ENCODE results near the gene FTSJ3.

The FTSJ3 gene

DNA sequence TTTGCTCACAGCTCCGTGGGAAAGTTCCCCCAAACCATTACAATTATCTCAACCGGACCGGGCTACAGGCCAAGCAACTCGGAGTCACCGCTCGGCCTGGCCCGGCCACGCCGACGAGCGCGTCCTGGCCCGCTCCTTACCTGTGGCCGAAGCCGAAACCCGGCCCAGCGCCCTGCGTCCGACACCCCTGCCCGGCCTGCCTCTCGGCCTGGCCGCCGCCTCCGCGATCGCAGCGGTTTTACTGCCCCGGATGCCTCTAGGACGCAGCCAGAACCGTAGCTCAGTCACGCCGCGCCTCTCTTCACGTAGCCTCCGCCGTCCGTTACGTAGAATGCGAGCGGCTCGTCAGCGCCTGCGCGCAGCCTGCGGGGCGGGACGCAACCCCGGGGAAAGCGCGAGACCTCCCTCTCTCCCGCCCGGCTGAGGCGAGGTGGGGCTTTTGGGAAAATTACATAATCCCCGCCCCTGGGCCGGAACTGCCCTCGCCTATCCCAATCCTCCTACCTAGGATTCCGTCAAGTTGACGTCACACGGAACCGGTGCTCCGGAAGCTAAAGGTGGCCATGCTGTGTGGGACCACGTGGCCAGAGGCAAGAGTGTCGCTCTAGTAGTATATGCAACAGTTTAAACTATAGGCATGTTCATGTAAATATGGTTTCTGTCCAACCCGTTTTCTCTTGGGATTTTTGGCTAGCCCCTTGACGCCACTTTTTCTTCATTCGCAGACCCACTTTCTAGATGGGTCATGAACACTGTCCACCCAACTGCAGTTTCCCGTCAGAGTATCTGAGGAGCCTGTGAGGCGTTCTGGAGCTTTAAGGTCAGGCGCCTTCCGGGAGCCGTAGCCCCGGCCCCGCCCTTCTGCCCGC is 54.0 kb downstream of the FTSJ3 start, which contains the start of gene CCDC47:
Gene CCDC47, minus strand, starts transcription at position 326 of the 869 bp plus-strand sequence. CDS start 7,422 bp downstream, outside the sequence.
- peak; percentile 99 for DNase-seq (ENCODE audit: low read depth in 1 of 2, low spot score in 1 of 2)
- Histone ChIP-seq H3K27ac (replicated peaks) (peak within 1 kb of the TSS; percentile 99), H3K27me3 (ENCODE audit: insufficient read depth, poor library complexity, severe bottlenecking) (no peaks in the 10 kb centered on the region), H3K4me3 (replicated peaks; ENCODE audit: insufficient read depth, low read length) (peak within 1 kb of the TSS; percentile 76)
- TF ChIP-seq GABPA (IDR thresholded peaks at IDR 0.05; ENCODE audit: low read depth) (peak; percentile 93), POLR2AphosphoS5 (IDR thresholded peaks at IDR 0.05; ENCODE audit: low read depth) (peak; percentile 65)
- TF ChIP-seq, protein P1, sequence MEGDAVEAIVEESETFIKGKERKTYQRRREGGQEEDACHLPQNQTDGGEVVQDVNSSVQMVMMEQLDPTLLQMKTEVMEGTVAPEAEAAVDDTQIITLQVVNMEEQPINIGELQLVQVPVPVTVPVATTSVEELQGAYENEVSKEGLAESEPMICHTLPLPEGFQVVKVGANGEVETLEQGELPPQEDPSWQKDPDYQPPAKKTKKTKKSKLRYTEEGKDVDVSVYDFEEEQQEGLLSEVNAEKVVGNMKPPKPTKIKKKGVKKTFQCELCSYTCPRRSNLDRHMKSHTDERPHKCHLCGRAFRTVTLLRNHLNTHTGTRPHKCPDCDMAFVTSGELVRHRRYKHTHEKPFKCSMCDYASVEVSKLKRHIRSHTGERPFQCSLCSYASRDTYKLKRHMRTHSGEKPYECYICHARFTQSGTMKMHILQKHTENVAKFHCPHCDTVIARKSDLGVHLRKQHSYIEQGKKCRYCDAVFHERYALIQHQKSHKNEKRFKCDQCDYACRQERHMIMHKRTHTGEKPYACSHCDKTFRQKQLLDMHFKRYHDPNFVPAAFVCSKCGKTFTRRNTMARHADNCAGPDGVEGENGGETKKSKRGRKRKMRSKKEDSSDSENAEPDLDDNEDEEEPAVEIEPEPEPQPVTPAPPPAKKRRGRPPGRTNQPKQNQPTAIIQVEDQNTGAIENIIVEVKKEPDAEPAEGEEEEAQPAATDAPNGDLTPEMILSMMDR (IDR thresholded peaks at IDR 0.05; ENCODE audit: insufficient read depth, low read length): no peak

- Histone ChIP-seq H3K27me3 (ENCODE audit: insufficient read depth, poor library complexity, severe bottlenecking) (no peaks in the 10 kb centered on the region), H3K4me3 (replicated peaks; ENCODE audit: insufficient read depth, low read length) (peak overlapping the region; percentile 76), H3K27ac (replicated peaks) (peak overlapping the region; percentile 99)
- peak in 1 of 2 experiments; percentile 16 for DNase-seq (ENCODE audit: low read depth in 1 of 2, low spot score in 1 of 2)
- TF ChIP-seq REST (IDR thresholded peaks at IDR 0.05; ENCODE audit: insufficient replicate concordance, low read depth) (no peak), SPI1 (IDR thresholded peaks at IDR 0.05; ENCODE audit: borderline replicate concordance, low read depth) (no peak), GABPA (IDR thresholded peaks at IDR 0.05; ENCODE audit: low read depth) (no peak), POLR2AphosphoS5 (IDR thresholded peaks at IDR 0.05; ENCODE audit: low read depth) (no peak)
- TF ChIP-seq, protein P1 (IDR thresholded peaks at IDR 0.05; ENCODE audit: insufficient read depth, low read length): no peak
Observed at GRCh38 chr17:63772801-63773271, 54.6 kb downstream of the FTSJ3 start.

All from HL-60 (cell line).